ENCODE measurements around the gene OPCML.

DNA sequence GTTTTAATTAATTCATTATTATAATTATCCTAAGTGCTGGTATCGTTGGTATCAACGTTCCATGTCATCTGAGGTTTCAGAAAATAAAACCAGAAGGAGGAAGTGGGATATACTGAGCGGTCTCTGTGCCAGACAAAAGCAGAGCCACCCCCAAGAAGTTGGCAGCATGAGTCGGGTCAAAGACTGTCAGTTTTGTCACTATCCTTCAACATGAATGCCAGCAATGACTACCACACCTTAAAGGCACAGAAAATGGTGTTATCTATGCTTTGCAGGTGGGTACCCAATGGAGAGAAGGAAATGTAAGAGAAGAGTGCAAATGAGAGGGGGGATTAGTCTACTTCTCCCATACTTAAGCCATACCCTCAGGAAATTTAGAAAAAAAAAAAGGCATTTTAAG is 408.5 kb downstream of the OPCML start:
- TF ChIP-seq, protein P1, sequence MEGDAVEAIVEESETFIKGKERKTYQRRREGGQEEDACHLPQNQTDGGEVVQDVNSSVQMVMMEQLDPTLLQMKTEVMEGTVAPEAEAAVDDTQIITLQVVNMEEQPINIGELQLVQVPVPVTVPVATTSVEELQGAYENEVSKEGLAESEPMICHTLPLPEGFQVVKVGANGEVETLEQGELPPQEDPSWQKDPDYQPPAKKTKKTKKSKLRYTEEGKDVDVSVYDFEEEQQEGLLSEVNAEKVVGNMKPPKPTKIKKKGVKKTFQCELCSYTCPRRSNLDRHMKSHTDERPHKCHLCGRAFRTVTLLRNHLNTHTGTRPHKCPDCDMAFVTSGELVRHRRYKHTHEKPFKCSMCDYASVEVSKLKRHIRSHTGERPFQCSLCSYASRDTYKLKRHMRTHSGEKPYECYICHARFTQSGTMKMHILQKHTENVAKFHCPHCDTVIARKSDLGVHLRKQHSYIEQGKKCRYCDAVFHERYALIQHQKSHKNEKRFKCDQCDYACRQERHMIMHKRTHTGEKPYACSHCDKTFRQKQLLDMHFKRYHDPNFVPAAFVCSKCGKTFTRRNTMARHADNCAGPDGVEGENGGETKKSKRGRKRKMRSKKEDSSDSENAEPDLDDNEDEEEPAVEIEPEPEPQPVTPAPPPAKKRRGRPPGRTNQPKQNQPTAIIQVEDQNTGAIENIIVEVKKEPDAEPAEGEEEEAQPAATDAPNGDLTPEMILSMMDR (IDR thresholded peaks at IDR 0.05): no peak
- TF ChIP-seq POLR2A (IDR thresholded peaks at IDR 0.05): no peak
